ENCODE results near the gene PPP1R2C.

Gene PPP1R2C

GRCh38 chrX:42751573-42751972 is 26.4 kb downstream of the PPP1R2C start:
- TF ChIP-seq CTCF (IDR thresholded peaks at IDR 0.05; ENCODE audit: borderline replicate concordance, insufficient read depth, low read depth, low read length), result no peak
- no peak overlapping the region for H3K4me3 ChIP-seq (ENCODE audit: low read depth, low read length)

- H3K4me3 ChIP-seq (ENCODE audit: low read depth, low read length), result no peak overlapping the region
- TF ChIP-seq CTCF (IDR thresholded peaks at IDR 0.05; ENCODE audit: borderline replicate concordance, insufficient read depth, low read depth, low read length), result no peak
These were observed 29.7 kb downstream of the PPP1R2C start for GRCh38 chrX:42748067-42748850.

- TF ChIP-seq CTCF (IDR thresholded peaks at IDR 0.05; ENCODE audit: borderline replicate concordance, insufficient read depth, low read depth, low read length), result no peak
- H3K4me3 ChIP-seq (ENCODE audit: low read depth, low read length), result no peak overlapping the region
These were observed 31.4 kb downstream of the PPP1R2C start for GRCh38 chrX:42746606-42747005.

- H3K4me3 ChIP-seq (ENCODE audit: low read depth, low read length), result no peak overlapping the region
- TF ChIP-seq CTCF (IDR thresholded peaks at IDR 0.05; ENCODE audit: borderline replicate concordance, insufficient read depth, low read depth, low read length), result no peak
These were observed 37.5 kb downstream of the PPP1R2C start for GRCh38 chrX:42740456-42740855.

- no peak overlapping the region for H3K4me3 ChIP-seq (ENCODE audit: low read depth, low read length)
- no peak for TF ChIP-seq CTCF (IDR thresholded peaks at IDR 0.05; ENCODE audit: borderline replicate concordance, insufficient read depth, low read depth, low read length)
These were observed 38.2 kb downstream of the PPP1R2C start for GRCh38 chrX:42739741-42740140.

- no peak for TF ChIP-seq CTCF (IDR thresholded peaks at IDR 0.05; ENCODE audit: borderline replicate concordance, insufficient read depth, low read depth, low read length)
- H3K4me3 ChIP-seq (ENCODE audit: low read depth, low read length), result no peak overlapping the region
These were observed 38.7 kb downstream of the PPP1R2C start for GRCh38 chrX:42739258-42739657.

GRCh38 chrX:42738552-42738951 is 39.4 kb downstream of the PPP1R2C start:
- TF ChIP-seq CTCF (IDR thresholded peaks at IDR 0.05; ENCODE audit: borderline replicate concordance, insufficient read depth, low read depth, low read length), result no peak

More at GRCh38 chrX:42738552-42738951, 39.4 kb downstream of the PPP1R2C start:
- no peak overlapping the region for H3K4me3 ChIP-seq (ENCODE audit: low read depth, low read length)

Measured in GM12875 (cell line).